Activated B cell treated with CpG ODN at 0.5 μM for 24 hours (primary cell): ENCODE results near the gene DEPDC5. TPM values are rescaled to one million over a fixed set of nuclear protein-coding genes. Genes with fewer than 3 reads are reported as not detected.

Experiments used
- ATAC-seq: fragments of 200-7000 bp; cut with Tn5 transposase; one replicate; pipeline ENCODE4 v1.10.0; 2021; ENCODE audit warnings: low read depth, mild to moderate bottlenecking, moderate library complexity
- CTCF ChIA-PET: fragments of 350-600 bp; sonication (Branson Sonifier 250); formaldehyde crosslinking; loops from one replicate; lab custom pipeline; 2021; ENCODE audit warnings: antibody characterized with exemption; lab: Charles Lee
- POLR2A ChIA-PET: fragments of 350-600 bp; sonication (Branson Sonifier 250); formaldehyde crosslinking; loops from one replicate; lab custom pipeline; 2021; ENCODE audit warnings: antibody characterized with exemption; lab: Charles Lee
- DNase-seq: peaks from one replicate; pipeline ENCODE4 v3.0.0; 2022
- H3K27ac Mint-ChIP-seq: one replicate; pipeline ENCODE4 v1.8.0; 2020; ENCODE audit warnings: mixed read lengths
- H3K27me3 Mint-ChIP-seq: one replicate; pipeline ENCODE4 v1.8.0; 2021; ENCODE audit warnings: mixed read lengths
- H3K36me3 Mint-ChIP-seq: one replicate; pipeline ENCODE4 v1.8.0; 2021; ENCODE audit warnings: low read depth, mixed read lengths
- H3K4me1 Mint-ChIP-seq: one replicate; pipeline ENCODE4 v1.8.0; 2021; ENCODE audit warnings: mixed read lengths
- H3K4me3 Mint-ChIP-seq: one replicate; pipeline ENCODE4 v1.8.0; 2020; ENCODE audit warnings: mild to moderate bottlenecking, mixed read lengths
- H3K9me3 Mint-ChIP-seq: one replicate; pipeline ENCODE4 v1.8.0; 2020; ENCODE audit warnings: mixed read lengths
- CTCF ChIP-seq: fragments of 200-600 bp; IDR thresholded peaks from one replicate; pipeline ENCODE4 v1.8.0; 2022; ENCODE audit warnings: antibody characterized with exemption, mild to moderate bottlenecking
- intact Hi-C: fragments of 100-400 bp; cut with micrococcal nuclease; formaldehyde crosslinking; loops from one replicate; pipeline ENCODE4 v1.15.1; 2024
- total RNA-seq: library from RNA; stranded (reverse); gene quantifications from 2 replicates; pipeline ENCODE4 v1.2.3, GENCODE V29; 2022

Gene DEPDC5
- total RNA-seq, 1 donor from 2014 or later = 79.1 TPM

GRCh38 chr22:31943978-31944699 is 190.3 kb downstream of the DEPDC5 start, which contains the start of gene YWHAH:
Gene YWHAH (plus strand): TSS chr22:31944535. CDS start chr22:31944734, 199 bp downstream.
- peak within 1 kb of the TSS; percentile 91 for H3K4me3 Mint-ChIP-seq
- H3K9me3 Mint-ChIP-seq = no peaks in the 10 kb centered on the region
- POLR2A ChIA-PET = interaction anchor here (0.7 to 1.4 kb wide), 3 partner anchors 183 to 279 kb away, joined by 3 to 5 read pairs (median 3); partner anchors contain the start of gene DEPDC5

GRCh38 chr22:31944700-31945442 is 191.1 kb downstream of the DEPDC5 start:
- Mint-ChIP-seq H3K4me3 (peak overlapping the region; percentile 91), H3K9me3 (no peaks in the 10 kb centered on the region), H3K27ac (no peak overlapping the region), H3K36me3 (peaks cover 21% of the 10 kb centered on the region), H3K27me3 (no peaks in the 10 kb centered on the region), H3K4me1 (peaks cover 16% of the 10 kb centered on the region)
- ATAC-seq (peak; percentile 20), DNase-seq (no peak)
- no peak for TF ChIP-seq CTCF
- ChIA-PET POLR2A (interaction anchor here (0.7 to 1.4 kb wide), 3 partner anchors 191 to 598 kb away, joined by 3 to 5 read pairs (median 4); partner anchors contain the start of gene DEPDC5), CTCF (interaction anchor here (4.0 kb wide), 1 partner anchor 279 kb away, joined by 28 read pairs; no protein-coding TSS in a partner anchor)
- intact Hi-C loops = loop anchor here (1.0 to 10.0 kb wide), 10 partner anchors 25 to 730 kb away; partner anchors contain the start of genes LIMK2, PATZ1, PRR14L and SFI1

More at GRCh38 chr22:31943978-31944699, 190.3 kb downstream of the DEPDC5 start, which contains the start of gene YWHAH:
- Mint-ChIP-seq H3K36me3 (peaks cover 15% of the 10 kb centered on the region), H3K4me1 (peaks cover 16% of the 10 kb centered on the region), H3K27ac (peak within 1 kb of the TSS; percentile 91), H3K27me3 (no peaks in the 10 kb centered on the region)
- peak; percentile 78 for ATAC-seq
- CTCF ChIA-PET = no interaction called here
- TF ChIP-seq CTCF = no peak
- DNase-seq = peak; percentile 91
- intact Hi-C loops = loop anchor here (1.0 to 10.0 kb wide), 6 partner anchors 26 to 729 kb away; partner anchors contain the start of genes LIMK2, PRR14L and SFI1

- intact Hi-C loops = loop anchor here (1.0 to 10.0 kb wide), 8 partner anchors 43 to 731 kb away; partner anchors contain the start of genes LIMK2, PATZ1 and SFI1
- H3K36me3 Mint-ChIP-seq = peaks cover 25% of the 10 kb centered on the region
- H3K9me3 Mint-ChIP-seq = no peaks in the 10 kb centered on the region
- H3K27ac Mint-ChIP-seq = no peak overlapping the region
- H3K27me3 Mint-ChIP-seq = no peaks in the 10 kb centered on the region
- TF ChIP-seq CTCF = no peak
- CTCF ChIA-PET = interaction anchor here (4.0 kb wide), 1 partner anchor 280 kb away, joined by 28 read pairs; no protein-coding TSS in a partner anchor
- peaks cover 16% of the 10 kb centered on the region for H3K4me1 Mint-ChIP-seq
- POLR2A ChIA-PET = interaction anchor here (0.6 to 1.4 kb wide), 6 partner anchors 21 to 599 kb away, joined by 3 to 5 read pairs (median 4); partner anchors contain the start of gene PISD
- DNase-seq = no peak
- H3K4me3 Mint-ChIP-seq = no peak overlapping the region
- ATAC-seq = no peak
Measured at GRCh38 chr22:31945443-31945855, 191.6 kb downstream of the DEPDC5 start.

GRCh38 chr22:31945971-31946680 is 192.3 kb downstream of the DEPDC5 start:
- ChIA-PET CTCF (interaction anchor here (1.1 to 4.0 kb wide), 4 partner anchors 24 to 280 kb away, joined by 3 to 28 read pairs (median 6); no protein-coding TSS in a partner anchor), POLR2A (interaction anchor here (0.6 to 1.4 kb wide), 6 partner anchors 21 to 600 kb away, joined by 3 to 5 read pairs (median 4); partner anchors contain the start of gene PISD)
- intact Hi-C loops = loop anchor here (1.0 to 10.0 kb wide), 9 partner anchors 44 to 731 kb away; partner anchors contain the start of genes LIMK2, PATZ1 and SFI1
- H3K36me3 Mint-ChIP-seq = peaks cover 28% of the 10 kb centered on the region
- no peak for TF ChIP-seq CTCF
- no peaks in the 10 kb centered on the region for H3K27me3 Mint-ChIP-seq
- H3K9me3 Mint-ChIP-seq = no peaks in the 10 kb centered on the region
- no peak overlapping the region for H3K4me3 Mint-ChIP-seq
- H3K4me1 Mint-ChIP-seq = peaks cover 19% of the 10 kb centered on the region
- no peak overlapping the region for H3K27ac Mint-ChIP-seq
- no peak for ATAC-seq
- DNase-seq = no peak
